ENCODE measurements around the gene AP2M1.
"Not testable (repeated sequence)": the region's sequence is repeated elsewhere in the genome, so short reads cannot be mapped to it uniquely, and the experiment has no call there.

The AP2M1 gene

DNA sequence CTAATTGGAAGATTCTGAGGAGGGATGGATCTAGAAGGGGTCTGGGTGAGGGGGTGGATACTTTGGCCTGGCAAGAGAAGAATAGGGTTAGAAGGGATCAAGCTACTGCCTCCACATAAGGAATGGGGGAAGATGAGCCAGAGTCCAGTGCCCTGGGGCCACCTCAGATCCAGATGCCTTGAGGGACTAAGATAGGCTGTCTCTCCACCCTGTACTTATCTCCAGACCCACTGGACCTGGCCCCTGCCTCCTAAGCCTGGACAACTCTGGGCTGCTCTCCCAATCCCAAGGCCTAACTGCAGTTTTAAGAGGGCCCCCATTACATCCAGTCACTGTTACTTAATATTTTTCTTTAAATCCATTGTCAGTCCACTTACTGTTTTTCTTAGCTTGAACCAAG is 17.4 kb upstream of the AP2M1 start:
- no peak for DNase-seq (ENCODE audit: low read depth in 3 of 3)

DNA sequence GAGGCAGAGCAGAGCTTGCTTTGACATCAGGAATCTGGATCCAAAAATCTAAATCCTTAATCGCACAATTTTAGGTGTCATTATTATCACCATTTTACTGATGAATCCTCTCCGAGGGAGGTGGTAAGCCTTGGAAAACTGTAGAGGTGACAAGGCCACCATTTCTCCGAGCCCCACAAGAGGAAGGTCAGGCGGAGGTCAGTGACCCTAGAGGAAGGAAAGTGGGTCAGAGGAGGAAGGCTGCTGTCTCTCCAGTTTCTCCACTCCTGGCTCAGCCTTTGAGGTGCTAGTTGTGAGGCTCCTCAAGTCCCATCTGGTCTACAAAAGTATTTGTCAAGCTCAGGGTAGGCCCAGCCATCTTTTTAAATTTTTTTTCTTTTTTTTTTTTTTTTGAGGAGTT is 16.3 kb upstream of the AP2M1 start:
- DNase-seq (ENCODE audit: low read depth in 3 of 3), result no peak

DNA sequence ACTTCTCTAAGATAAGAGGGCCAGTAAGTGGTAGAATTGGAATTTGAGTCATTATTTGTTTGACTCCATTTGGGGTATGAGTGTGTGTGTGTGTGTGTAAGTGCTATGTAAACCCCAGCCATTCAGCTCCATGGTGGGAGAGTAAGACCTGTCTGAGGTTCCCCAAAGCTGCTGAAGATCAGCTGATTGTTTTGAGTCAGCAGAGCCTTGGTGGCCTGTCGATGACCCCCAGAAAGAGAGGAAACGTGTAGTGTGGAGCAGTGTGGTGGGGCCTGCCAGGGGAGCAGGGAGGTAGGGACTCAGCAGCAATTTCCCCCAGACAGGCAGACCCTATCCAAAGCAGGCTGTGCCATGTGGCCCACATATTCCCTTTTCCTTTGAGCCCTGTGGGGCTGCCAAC is 14.2 kb upstream of the AP2M1 start:
- DNase-seq (ENCODE audit: low read depth in 3 of 3), result no peak

DNA sequence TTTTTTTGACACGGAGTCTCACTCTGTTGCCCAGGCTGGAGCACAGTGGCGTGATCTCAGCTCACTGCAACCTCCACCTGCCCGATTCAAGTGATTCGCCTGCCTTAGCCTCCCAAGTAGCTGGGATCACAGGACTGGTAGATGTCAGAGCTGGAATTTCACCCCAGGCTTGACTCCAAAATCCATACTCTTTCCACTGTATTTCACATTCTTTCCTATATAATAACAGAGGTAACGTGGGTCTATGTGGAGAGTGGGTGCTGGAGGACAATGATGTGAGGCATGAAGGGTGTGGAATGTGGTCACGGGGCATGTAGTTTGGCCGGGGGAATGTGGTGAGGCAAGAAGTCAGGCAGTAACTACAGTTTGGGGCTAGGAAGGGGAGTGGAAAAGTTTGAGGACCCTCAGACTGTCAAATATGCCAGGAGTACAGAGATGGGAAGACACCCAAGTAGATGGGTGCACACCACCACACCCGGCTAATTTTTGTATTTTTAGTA is 12.0 kb upstream of the AP2M1 start:
- not testable (repeated sequence) for DNase-seq (ENCODE audit: low read depth in 3 of 3)

DNA sequence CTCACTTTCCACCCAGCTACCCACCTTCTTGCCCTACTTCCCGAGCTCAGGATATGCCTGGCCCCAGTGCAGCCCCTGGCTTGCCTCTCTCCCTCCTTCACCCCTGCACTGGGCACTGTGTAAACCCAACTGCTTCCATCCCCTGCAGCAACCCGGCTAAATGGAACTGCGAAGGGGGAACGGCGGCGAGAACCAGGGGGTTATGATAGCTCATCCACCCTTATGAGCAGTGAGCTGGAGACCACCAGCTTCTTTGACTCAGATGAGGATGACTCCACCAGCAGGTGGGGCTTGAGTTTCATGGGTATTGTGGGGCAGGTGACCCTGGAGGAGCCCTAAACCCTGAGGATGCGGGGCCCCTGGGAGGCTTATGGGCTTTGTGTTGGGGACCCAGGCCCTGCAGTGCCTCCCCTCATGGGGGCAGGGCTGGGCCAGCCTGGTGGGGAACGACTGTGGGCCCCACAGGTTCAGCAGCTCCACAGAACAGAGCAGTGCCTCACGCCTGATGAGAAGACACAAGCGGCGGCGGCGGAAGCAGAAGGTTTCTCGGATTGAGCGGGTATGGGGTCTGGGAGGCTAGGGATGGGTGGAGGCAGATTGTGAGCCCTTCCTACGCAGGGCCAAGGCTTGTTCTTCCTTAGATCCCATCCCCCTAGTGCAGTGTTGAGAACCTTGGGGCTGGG is 9.9 kb upstream of the AP2M1 start:
- DNase-seq (ENCODE audit: low read depth in 3 of 3), result no peak

DNA sequence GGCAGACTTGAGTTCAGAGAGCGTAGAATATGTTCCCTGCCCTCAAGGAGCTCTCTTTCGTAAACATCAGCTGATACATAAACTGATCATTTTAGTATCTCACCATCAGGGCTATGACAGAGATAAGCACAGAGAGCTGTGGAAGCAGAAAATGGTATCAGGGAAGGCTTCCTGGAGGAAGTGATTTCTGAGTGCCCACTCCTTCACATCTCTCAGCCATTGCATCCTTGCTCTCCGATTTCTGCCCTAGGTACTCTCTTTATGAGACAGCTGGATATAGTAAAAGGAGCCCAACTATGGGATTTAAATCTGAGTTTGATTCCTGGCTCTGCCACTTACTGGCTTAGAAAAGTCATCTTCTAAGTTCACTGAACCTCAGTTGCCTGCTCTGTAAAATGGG is 9.1 kb upstream of the AP2M1 start:
- no peak for DNase-seq (ENCODE audit: low read depth in 3 of 3)

DNA sequence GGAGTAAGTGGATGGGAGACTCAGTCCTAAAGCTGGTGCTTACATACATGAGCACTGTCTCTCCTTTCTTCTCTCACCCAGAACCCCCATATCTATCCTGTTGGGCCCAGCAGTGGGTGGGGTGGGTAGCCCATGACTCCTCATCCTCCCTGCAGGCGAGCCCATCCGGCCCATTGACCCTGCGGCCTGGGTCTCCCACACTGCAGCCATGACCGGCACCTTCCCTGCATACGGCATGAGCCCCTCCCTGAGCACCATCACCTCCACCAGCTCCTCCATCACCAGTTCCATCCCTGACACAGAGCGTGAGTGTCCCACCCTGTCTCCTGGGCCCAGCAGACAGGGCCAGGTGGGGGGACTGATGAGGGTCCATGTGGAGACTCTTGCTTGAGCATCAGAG is 8.0 kb upstream of the AP2M1 start:
- DNase-seq (ENCODE audit: low read depth in 3 of 3), result no peak

DNA sequence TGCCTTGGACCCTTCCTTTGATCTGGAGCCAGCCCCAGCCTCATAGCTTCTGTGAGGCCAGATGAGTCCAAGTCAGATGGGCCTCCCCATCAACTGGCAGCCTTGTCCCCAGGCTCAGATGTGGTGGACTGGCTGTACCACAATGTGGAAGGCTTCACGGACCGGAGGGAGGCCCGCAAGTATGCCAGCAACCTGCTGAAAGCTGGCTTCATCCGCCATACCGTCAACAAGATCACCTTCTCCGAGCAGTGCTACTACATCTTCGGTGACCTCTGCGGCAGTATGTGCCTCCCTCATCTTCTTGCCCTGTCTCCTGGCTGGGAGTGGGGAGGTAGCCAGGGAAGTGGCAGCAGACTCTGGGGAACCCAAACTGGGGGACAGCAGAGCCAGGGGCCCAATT is 6.9 kb upstream of the AP2M1 start:
- no peak for DNase-seq (ENCODE audit: low read depth in 3 of 3)

DNA sequence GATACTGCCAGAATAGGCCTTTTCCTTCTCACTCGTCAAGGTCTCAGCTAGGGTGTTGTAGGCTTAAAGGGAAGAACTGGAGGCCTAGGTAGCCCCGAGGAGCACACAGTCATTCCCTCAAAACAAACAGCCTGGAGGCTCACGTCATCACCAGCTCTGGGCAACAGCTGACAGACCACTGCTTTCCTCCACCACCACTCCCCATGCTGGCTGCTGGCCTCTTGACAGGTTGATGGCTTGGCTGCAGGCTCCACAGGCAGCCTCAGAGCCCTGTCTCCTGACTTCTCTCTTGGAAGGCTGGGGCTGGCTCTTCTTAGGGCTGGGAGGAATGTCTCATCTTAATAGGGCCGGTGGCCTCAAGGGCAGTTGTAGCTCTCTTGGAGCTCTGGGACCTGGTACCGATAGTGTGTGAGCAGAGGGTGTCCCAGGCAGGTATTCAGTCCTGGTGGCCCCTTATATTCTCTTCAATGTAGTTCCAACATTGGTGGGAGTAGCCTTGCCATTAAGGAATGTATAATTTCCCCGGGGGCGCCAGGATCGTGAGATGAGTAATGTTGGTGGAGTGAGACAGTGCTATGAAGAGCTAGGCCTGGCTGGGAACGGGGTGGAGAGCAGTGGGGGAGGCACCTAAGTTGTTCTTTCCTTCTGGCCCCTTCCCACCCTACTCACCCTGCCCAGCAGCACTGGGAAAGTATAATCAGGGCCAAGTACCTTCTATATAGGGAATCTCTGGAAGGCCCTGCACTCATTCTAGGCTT is 6.1 kb upstream of the AP2M1 start:
- DNase-seq (ENCODE audit: low read depth in 3 of 3), result no peak

DNA sequence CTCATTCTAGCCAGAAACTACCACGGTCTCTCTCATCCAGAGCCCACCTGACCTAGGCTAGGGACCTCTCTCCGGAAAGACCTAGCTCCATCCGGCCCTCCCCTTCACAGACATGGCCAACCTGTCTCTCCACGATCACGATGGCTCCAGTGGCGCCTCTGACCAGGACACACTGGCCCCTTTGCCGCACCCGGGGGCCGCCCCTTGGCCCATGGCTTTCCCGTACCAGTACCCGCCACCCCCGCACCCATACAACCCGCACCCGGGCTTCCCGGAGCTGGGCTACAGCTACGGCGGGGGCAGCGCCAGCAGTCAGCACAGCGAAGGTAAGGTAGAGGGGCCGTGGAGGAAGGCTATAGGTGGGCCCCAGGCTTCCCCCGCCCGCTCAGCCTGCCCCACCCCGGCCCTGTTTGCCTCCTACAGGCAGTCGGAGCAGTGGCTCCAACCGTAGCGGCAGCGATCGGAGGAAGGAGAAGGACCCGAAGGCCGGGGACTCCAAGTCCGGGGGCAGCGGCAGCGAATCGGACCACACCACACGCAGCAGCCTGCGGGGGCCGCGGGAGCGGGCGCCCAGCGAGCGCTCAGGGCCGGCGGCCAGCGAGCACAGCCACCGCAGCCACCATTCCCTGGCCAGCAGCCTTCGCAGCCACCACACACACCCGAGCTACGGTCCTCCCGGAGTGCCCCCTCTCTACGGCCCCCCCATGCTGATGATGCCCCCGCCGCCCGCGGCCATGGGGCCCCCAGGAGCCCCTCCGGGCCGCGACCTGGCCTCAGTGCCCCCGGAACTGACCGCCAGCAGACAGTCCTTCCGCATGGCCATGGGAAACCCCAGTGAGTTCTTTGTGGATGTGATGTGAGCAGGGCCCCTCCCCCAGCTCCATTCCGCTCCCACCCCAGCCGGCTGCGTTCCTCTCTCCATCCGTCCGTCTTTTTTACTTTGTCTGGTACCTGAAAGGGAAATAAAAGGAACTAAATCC is 4.5 kb upstream of the AP2M1 start:
- no peak for DNase-seq (ENCODE audit: low read depth in 3 of 3)

DNA sequence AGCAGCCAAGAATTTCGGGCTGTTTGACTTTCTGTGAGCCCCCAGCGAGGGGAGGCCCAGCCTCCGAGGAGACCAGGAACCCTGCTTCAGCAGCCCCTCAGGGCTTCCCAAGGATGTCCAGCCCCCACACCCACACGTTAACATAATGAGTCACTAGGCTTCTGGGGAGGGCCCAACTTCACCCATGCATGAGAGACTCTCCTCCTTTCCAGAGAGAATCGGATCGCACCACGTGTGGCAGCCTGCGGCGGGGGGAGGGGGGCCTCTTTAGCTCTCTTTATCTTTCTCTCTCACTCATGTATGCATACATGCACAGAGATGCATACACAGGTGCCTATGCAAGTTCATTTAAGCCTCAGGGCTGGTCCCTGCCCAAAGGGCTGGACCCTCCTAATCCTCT is 3.1 kb upstream of the AP2M1 start:
- no peak for DNase-seq (ENCODE audit: low read depth in 3 of 3)

DNA sequence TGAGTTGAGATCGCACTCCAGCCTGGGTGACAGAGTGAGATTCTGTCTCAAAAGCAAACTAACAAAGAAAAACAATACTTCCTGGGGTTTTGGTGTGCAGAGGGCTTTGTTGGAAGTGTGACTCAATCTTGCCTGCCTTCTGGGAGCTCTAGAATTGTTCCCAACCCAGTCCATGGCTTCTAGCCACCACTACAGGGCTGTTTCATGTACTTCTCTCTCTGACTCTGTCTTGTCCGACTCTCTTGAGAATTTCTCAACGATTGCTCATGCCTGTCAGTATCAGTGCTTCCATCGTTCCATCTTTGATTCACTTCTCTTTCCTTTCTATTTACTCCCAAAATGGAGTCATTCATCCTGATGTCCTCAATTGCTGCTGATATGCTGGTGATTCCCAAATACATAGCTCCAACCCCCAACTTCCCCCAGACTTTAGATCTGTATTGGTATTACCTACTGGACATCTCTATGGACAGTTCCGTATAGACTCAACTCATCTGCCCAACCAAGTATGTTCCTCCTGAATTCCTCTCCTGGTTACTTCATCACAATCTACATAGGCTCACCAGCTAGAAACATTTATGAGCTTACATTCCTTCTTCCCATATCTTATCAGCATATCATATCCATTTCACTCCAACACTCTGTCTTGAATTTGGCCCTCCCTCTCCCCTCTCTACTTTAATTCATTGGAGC is 1.8 kb upstream of the AP2M1 start:
- DNase-seq (ENCODE audit: low read depth in 3 of 3), result no peak

DNA sequence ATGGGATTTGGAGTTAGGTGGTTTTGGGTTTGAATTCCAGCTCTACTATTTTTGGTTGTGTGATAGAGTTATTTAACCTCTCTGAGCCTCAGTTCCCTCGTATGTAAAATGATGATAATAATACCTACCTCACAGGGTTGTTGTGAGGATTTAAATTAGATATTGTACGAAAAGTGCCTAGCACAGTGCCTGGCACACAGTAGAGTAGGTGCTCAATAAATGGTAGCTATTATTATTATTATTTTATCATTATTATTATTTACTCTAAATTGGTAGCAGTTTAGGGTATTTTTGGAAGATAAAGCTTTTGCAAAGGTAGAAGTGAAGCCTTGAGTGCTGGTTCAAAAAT is 1.3 kb upstream of the AP2M1 start:
- DNase-seq (ENCODE audit: low read depth in 3 of 3), result no peak

DNA sequence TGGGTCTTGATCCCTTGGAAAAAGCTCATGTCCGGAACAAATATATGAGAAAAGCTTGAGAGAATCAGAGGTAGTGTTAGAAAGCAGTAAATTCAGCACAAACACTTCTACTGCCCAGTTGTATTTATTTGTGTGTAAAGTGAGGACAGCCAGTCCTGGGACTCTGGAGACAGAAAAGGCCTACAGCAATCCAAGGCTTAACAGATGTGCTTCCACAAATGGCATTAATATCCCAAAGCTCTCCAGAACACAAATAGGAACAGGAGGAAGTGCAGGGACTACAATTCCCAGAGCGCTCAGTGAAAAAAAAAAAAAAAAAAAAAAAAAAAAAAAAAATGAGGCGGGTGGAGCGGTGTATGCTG is 390 bp upstream of the AP2M1 start:
- DNase-seq (ENCODE audit: low read depth in 3 of 3), result no peak

DNA sequence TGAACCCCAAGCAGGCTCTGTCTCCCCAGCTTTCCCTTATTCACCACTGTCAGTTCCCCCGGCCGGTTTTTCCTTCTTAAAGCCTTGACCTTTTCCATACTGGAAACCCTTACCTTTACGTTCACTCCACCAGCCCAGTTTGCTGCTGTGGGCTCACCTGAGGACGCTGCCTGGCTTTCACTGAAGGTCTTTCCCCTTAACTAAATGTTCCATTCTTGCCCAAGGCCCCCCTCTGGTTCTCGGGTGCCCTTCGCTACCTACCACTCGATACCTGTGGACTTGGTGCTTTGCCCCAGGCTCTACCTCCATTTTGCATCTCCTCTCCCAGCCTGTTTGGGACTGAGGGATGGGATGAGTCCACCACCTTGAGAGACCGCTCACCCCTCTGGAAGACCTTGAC is 851 bp downstream of the AP2M1 start:
- DNase-seq (ENCODE audit: low read depth in 3 of 3), result no peak

DNA sequence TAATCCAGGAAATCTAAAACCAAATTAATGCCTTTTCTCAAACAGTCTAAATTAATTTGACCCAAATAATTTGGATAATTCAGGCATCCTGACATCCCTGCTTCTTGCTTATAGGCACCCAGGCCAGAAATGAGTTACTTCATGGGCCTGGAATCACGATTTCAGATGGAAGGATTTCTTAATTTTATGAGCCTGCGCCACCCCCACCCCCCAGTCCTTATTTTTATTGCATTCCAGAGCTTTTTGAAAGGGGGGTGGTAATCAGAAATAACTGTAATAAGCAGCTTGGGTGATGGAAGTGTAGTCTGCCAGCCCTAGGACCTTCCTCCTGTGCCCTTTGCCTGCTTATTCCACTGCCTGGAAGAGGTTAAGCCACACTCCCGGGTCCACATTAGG is 1.3 kb downstream of the AP2M1 start:
- DNase-seq (ENCODE audit: low read depth in 3 of 3), result no peak

DNA sequence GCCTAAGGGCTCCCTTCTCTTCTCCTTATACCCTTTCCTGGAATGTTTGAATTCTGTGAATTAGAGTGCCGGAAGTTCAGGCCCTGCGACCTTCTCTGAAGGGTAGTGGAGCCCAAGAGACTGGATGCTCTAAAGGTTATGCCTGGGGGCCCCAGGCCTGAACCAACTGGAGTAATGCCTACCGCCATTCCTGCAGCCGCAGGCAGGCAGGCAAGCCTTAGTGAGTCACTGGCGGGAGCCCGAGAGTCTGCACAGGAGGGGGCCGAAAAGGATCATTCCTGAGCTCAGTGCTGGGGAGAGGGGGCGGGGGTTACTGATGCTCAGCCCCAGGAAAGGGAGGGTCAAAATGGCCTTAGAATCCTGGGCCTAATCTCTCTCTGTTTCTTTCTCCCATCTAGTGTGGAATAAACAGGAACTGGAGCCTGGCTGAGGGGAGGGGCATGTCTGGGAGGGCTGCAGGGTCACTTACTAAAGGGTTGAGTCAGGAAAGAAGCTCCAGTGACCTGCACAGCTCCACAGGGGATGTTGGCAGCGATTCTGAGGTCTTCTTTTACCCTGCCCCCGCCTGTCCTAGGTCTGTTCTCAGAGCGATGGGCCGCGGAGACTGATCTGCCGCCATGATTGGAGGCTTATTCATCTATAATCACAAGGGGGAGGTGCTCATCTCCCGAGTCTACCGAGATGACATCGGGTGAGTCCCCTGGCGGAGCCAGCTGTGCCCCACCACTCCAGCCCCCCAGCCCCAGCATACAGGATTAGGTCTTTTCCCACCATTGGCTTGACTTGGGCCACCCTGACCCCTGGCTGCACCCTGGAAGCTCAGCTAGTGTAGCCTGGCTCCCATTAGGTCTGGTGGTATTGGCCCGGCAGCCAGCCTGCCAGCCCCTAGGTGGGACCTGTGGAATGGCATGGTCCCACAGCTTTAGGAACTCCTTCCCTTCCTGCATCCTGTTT is 2.0 kb downstream of the AP2M1 start:
- no peak for DNase-seq (ENCODE audit: low read depth in 3 of 3)

DNA sequence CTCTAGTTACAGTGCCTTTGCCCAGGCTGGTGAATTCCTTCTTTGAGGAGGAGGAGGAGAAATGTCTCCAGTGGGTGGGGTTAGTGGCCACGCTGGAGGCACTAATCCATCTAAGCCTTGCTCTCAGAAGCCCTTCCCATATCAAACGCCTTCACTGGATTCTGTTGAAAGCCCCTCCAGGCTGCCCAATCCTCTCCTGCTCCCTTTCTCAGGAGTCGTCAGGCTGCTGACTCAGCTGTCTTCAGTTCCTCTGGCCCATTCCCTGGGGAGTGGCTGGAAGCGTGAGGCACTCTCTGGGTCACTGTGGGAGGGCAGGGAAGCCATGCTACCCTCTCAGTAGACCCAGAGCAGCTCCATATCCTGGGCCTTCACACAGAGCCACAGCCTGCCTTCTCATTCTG is 2.7 kb downstream of the AP2M1 start:
- no peak for DNase-seq (ENCODE audit: low read depth in 3 of 3)

DNA sequence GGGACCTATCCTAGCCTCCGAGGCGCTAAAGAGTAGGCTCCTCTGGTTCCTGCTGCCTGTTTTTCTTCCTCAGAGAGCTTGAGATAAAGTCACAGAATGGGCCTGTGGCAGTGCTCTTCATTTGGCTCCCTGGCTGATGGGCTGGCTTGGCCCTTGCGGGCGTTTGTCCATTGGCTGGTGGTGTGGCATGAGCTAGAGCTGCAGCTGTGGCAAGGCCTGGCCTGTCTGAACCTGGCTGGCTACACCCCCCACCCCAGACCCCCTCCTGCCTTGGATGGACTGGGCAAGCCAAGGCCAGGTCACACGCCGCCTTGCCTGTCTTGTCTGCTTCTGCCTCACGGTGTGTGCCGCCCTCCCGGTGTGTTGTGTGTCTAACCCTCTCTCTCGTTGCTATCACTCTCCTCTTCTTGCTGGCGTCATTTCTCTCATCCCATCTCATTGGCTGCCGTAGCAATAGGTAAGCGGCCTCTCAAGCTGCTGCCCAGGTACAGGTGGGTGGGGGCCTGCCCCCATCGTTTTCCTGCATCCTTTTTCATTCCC is 3.2 kb downstream of the AP2M1 start:
- DNase-seq (ENCODE audit: low read depth in 3 of 3), result no peak

DNA sequence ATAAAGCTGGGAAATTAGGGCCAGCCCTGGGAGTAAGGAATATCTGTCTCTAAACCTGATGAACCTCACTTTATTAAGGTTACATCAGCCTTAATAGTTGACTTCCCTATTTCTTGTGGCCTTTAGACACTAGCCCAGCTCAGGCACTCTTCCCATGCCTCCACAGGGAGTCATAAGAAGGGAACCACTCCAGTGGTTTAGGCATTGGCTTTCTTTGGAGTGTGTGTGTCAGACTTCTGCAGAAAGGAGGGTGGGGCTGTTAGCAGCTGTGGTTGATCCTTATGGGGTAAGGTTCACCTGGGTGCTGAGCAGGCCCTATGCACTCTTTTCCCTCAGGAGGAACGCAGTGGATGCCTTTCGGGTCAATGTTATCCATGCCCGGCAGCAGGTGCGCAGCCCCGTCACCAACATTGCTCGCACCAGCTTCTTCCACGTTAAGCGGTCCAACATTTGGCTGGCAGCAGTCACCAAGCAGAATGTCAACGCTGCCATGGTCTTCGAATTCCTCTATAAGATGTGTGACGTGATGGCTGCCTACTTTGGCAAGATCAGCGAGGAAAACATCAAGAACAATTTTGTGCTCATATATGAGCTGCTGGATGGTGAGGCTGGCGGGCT is 4.0 kb downstream of the AP2M1 start:
- no peak for DNase-seq (ENCODE audit: low read depth in 3 of 3)

Measured in stimulated activated CD4-positive, alpha-beta T cell treated with anti-CD3 and anti-CD28 coated beads, TNF-alpha, amount 100 ng/mL, for 48 hours (primary cell).